GM23248 (cell line): ENCODE measurements around the gene LSS.

Experiments used
- EZH2 ChIP-seq: fragments of 200-600 bp; sonication (generic); IDR thresholded peaks from 2 replicates; pipeline ENCODE4 v1.6.1; 2018; ENCODE audit warnings: antibody characterized with exemption, mild to moderate bottlenecking; ENCODE audit not compliant: insufficient read depth, poor library complexity, severe bottlenecking
- EZH2phosphoT487 ChIP-seq: fragments of 200-600 bp; sonication (generic); IDR thresholded peaks from 2 replicates; pipeline ENCODE4 v1.6.1; 2018; ENCODE audit warnings: antibody characterized with exemption, moderate library complexity, mild to moderate bottlenecking, low read depth; ENCODE audit not compliant: insufficient read depth

DNA sequence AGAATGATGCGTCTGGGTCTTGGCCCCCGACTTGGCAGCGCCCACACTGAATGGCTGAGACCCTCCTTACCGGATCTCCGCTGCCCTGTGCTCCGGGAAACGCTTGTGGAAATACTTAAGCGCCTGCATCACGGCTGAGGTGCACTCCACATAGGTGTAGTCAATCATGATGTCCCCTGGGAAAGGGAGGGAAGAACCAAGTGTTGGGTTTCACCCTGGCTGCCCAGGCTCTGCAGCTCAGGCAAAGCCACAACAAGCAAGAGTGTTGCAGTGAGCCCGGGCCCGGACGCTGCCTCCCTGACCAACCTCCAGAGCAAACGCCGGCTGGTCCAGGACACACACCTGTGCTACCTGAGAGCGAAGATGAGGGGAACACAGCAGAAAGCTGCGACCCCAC lies 22.8 kb downstream of the LSS start:
- TF ChIP-seq EZH2 (no peak), EZH2phosphoT487 (no peak)
